MG63 (cell line): ENCODE results near the gene KIF1B. TPM values are rescaled to one million over a fixed set of nuclear protein-coding genes. Genes with fewer than 3 reads are reported as not detected.

Experiments
- total RNA-seq: library from RNA; depleted of rRNA; stranded (reverse); fragments of >200 nt; shearing (Covaris generic); gene quantifications from 2 replicates; pipeline ENCODE4 v1.2.3, GENCODE V29; 2014; ENCODE audit warnings: low replicate concordance; rRNA removed

The KIF1B gene
- total RNA-seq, 1 experiment from 2014 or later: 18.1 TPM

Other genes with a start within 250 kb of the KIF1B start
- gene RBP7, start 213.3 kb upstream of the KIF1B start, total RNA-seq: 0.57 TPM in 1 of 2 replicates, not detected in the other
- 13.5 and 15.0 TPM in 2 replicates for gene UBE4B, start 177.6 kb upstream of the KIF1B start, total RNA-seq
- 146 and 182 TPM in 2 replicates for gene PGD, start 188.5 kb downstream of the KIF1B start, total RNA-seq
- 13.3 and 15.0 TPM in 2 replicates for gene CENPS, start 219.9 kb downstream of the KIF1B start, total RNA-seq
- gene CORT, start 239.5 kb downstream of the KIF1B start, total RNA-seq: 0.33 TPM in 1 of 2 replicates, not detected in the other